ENCODE results near the gene GRAP2. TPM values are rescaled to one million over a fixed set of nuclear protein-coding genes. Genes with fewer than 3 reads are reported as not detected.

The GRAP2 gene
- total RNA-seq, 1 experiment from 2014 or later, result 0.42 TPM

DNA sequence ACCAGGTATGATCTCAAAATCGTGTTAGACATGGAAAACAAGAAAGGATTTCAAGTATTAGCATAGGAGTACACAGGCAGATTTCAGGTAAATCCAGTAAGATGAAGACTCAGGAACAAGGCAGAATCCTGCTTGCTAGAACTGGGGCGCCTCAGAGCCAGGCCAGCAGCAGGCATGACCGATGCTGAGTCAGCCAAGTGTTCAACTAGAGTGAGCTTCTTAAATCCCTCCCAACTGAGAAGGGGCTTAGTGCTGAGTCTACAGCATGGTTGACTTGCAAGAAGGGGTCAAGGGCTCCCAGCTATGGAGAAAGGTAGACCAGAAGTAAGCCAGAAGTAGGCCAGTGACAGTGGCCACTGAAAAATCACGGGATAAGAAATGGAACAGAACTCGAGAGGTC is 12.4 kb downstream of the GRAP2 start:
- ChIA-PET CTCF (no interaction called here), POLR2A (no interaction called here), RAD21 (ENCODE audit: low non-redundant PET in 1 of 2, low total read pairs in 2 of 2, uncharacterized antibody in 2 of 2, unreplicated experiment in 2 of 2) (no interaction called here)
- Histone ChIP-seq H3K4me2 (ENCODE audit: low read length) (no peak overlapping the region), H3K4me1 (ENCODE audit: control insufficient read depth in 1 of 2, insufficient read depth in 2 of 2, low read length in 2 of 2) (no peaks in the 10 kb centered on the region), H3K9ac (ENCODE audit: low read length) (no peak overlapping the region), H3K79me2 (ENCODE audit: insufficient read depth, low read length) (no peaks in the 10 kb centered on the region), H3K27ac (ENCODE audit: low read depth, low read length) (no peak overlapping the region), H3K36me3 (ENCODE audit: control insufficient read depth in 1 of 2, insufficient read depth in 2 of 2, low read length in 2 of 2) (no peaks in the 10 kb centered on the region), H3K9me3 (ENCODE audit: control insufficient read depth in 1 of 2, insufficient read depth in 1 of 2, low read depth in 1 of 2, low read length in 2 of 2) (no peaks in the 10 kb centered on the region), H3K27me3 (ENCODE audit: insufficient read depth, low read length) (peaks cover 71% of the 10 kb centered on the region), H3K4me3 (replicated peaks in 1 of 2; ENCODE audit: low read depth in 1 of 2, low read length in 2 of 2) (no peak overlapping the region), H3K9me2 (ENCODE audit: insufficient read depth) (no peaks in the 10 kb centered on the region), H4K20me1 (ENCODE audit: insufficient read depth) (no peaks in the 10 kb centered on the region), H2AFZ (ENCODE audit: low read depth, low read length, poor library complexity, severe bottlenecking) (no peak overlapping the region)
- TF ChIP-seq RAD21 (IDR thresholded peaks at IDR 0.05; ENCODE audit: low read depth) (no peak), YY1 (IDR thresholded peaks at IDR 0.05; ENCODE audit: extremely low read depth, insufficient replicate concordance, low read depth, low read length) (no peak), ZNF274 (IDR thresholded peaks at IDR 0.05; ENCODE audit: low read depth, low read length) (no peak), CBX3 (IDR thresholded peaks at IDR 0.05; ENCODE audit: low read depth) (no peak), FOSL1 (IDR thresholded peaks at IDR 0.05; ENCODE audit: low read depth) (no peak), ELF1 (IDR thresholded peaks at IDR 0.05; ENCODE audit: borderline replicate concordance, low read depth) (no peak), CEBPB (IDR thresholded peaks at IDR 0.05; ENCODE audit: low read depth) (no peak), JUND (IDR thresholded peaks at IDR 0.05) (no peak), TCF7L2 (IDR thresholded peaks at IDR 0.05; ENCODE audit: borderline replicate concordance, extremely low read depth, insufficient read depth, insufficient read length) (no peak), EZH2 (IDR thresholded peaks at IDR 0.05) (no peak), SRF (IDR thresholded peaks at IDR 0.05; ENCODE audit: low read depth) (no peak), EGR1 (IDR thresholded peaks at IDR 0.05; ENCODE audit: low read depth) (no peak), EZH2phosphoT487 (IDR thresholded peaks at IDR 0.05; ENCODE audit: borderline replicate concordance) (no peak), SIN3A (IDR thresholded peaks at IDR 0.05; ENCODE audit: low read depth) (no peak), POLR2A (IDR thresholded peaks at IDR 0.05; ENCODE audit: borderline replicate concordance, extremely low read depth, insufficient read depth, insufficient read length) (no peak)
- TF ChIP-seq, protein P1, sequence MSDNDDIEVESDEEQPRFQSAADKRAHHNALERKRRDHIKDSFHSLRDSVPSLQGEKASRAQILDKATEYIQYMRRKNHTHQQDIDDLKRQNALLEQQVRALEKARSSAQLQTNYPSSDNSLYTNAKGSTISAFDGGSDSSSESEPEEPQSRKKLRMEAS (IDR thresholded peaks at IDR 0.05), result no peak
- TF ChIP-seq, protein P2, sequence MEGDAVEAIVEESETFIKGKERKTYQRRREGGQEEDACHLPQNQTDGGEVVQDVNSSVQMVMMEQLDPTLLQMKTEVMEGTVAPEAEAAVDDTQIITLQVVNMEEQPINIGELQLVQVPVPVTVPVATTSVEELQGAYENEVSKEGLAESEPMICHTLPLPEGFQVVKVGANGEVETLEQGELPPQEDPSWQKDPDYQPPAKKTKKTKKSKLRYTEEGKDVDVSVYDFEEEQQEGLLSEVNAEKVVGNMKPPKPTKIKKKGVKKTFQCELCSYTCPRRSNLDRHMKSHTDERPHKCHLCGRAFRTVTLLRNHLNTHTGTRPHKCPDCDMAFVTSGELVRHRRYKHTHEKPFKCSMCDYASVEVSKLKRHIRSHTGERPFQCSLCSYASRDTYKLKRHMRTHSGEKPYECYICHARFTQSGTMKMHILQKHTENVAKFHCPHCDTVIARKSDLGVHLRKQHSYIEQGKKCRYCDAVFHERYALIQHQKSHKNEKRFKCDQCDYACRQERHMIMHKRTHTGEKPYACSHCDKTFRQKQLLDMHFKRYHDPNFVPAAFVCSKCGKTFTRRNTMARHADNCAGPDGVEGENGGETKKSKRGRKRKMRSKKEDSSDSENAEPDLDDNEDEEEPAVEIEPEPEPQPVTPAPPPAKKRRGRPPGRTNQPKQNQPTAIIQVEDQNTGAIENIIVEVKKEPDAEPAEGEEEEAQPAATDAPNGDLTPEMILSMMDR (IDR thresholded peaks at IDR 0.05 in 2 of 3, conservative IDR thresholded peaks at IDR 0.05 in 1 of 3; ENCODE audit: borderline replicate concordance in 1 of 3, insufficient read depth in 1 of 3, low read depth in 2 of 3, low read length in 2 of 3), result no peak
- TF ChIP-seq, protein P3, sequence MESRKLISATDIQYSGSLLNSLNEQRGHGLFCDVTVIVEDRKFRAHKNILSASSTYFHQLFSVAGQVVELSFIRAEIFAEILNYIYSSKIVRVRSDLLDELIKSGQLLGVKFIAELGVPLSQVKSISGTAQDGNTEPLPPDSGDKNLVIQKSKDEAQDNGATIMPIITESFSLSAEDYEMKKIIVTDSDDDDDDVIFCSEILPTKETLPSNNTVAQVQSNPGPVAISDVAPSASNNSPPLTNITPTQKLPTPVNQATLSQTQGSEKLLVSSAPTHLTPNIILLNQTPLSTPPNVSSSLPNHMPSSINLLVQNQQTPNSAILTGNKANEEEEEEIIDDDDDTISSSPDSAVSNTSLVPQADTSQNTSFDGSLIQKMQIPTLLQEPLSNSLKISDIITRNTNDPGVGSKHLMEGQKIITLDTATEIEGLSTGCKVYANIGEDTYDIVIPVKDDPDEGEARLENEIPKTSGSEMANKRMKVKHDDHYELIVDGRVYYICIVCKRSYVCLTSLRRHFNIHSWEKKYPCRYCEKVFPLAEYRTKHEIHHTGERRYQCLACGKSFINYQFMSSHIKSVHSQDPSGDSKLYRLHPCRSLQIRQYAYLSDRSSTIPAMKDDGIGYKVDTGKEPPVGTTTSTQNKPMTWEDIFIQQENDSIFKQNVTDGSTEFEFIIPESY (IDR thresholded peaks at IDR 0.05; ENCODE audit: extremely low read depth, insufficient replicate concordance, low read length), result no peak
- TF ChIP-seq, protein P4, sequence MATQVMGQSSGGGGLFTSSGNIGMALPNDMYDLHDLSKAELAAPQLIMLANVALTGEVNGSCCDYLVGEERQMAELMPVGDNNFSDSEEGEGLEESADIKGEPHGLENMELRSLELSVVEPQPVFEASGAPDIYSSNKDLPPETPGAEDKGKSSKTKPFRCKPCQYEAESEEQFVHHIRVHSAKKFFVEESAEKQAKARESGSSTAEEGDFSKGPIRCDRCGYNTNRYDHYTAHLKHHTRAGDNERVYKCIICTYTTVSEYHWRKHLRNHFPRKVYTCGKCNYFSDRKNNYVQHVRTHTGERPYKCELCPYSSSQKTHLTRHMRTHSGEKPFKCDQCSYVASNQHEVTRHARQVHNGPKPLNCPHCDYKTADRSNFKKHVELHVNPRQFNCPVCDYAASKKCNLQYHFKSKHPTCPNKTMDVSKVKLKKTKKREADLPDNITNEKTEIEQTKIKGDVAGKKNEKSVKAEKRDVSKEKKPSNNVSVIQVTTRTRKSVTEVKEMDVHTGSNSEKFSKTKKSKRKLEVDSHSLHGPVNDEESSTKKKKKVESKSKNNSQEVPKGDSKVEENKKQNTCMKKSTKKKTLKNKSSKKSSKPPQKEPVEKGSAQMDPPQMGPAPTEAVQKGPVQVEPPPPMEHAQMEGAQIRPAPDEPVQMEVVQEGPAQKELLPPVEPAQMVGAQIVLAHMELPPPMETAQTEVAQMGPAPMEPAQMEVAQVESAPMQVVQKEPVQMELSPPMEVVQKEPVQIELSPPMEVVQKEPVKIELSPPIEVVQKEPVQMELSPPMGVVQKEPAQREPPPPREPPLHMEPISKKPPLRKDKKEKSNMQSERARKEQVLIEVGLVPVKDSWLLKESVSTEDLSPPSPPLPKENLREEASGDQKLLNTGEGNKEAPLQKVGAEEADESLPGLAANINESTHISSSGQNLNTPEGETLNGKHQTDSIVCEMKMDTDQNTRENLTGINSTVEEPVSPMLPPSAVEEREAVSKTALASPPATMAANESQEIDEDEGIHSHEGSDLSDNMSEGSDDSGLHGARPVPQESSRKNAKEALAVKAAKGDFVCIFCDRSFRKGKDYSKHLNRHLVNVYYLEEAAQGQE (IDR thresholded peaks at IDR 0.05; ENCODE audit: low read depth), result no peak
- ATAC-seq (no peak), DNase-seq (ENCODE audit: low read depth, low spot score) (no peak)
- no TSS peak for BruUV-seq (replicated peaks)
- intact Hi-C loops (cut with micrococcal nuclease), result no loop called here
